Stimulated activated CD4-positive, alpha-beta T cell treated with anti-CD3 and anti-CD28 coated beads, TNF-alpha, amount 100 ng/mL, for 1 hour (primary cell): ENCODE measurements around the gene SMIM43.
"Not testable (repeated sequence)": the region's sequence is repeated elsewhere in the genome, so short reads cannot be mapped to it uniquely, and the experiment has no call there.

Experiments
- DNase-seq, 3 donors: peaks; one replicate each; pipeline ENCODE4 v3.0.0-alpha.2; 2020; ENCODE audit warnings: low read depth in 3 of 3, low spot score in 1 of 3

Gene SMIM43

GRCh38 chr4:121737846-121738554 lies 27.0 kb downstream of the SMIM43 start:
- no peak for DNase-seq

DNA sequence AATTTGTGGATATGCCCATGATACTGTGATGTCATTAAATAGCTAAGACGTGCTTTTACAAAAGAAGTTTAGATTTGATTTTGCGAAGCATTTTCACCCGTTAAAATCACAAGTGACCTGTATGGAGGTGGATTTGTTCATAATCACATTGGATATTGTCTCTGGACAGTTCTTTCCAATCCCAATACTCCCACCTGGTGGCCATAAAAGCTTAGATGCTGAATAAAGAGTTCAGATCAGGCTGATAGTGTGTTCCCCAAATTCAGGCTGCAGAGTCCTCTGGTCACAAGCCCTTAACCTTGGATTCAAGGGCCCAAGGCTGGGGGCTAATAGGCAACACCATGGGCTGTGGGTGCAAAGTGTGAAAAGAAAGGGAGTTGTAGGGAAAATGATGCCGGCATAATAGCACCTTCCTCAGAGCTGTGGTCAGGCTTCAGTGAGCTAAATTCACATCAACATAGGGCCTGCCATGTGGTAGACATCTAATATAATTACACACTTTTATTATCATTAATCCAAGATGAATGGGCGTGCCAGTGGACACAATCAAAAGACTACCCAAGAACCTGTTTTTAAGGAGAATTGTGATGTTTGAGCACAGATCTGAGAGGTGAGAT lies 28.1 kb downstream of the SMIM43 start:
- DNase-seq, result no peak

GRCh38 chr4:121734571-121734970 lies 30.4 kb downstream of the SMIM43 start:
- no peak for DNase-seq

DNA sequence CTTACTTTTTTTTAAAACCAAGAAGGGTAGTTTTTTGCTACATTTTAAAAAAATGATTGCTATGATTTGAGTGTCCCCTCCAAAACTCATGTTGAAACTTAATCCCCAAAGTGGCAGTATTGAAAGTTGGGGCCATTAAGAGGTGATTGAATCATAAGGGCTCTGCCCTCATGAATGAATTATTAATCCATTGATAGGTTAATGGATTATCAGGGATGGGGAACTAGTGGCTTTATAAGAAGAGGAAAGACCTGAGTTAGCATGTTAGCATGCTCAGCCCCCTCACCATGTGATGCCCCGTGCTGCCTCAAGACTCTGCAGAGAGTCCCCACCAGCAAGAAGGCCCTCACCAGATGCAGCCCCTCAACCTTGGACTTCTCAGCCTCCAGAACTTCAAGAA lies 31.0 kb downstream of the SMIM43 start:
- DNase-seq, result no peak

GRCh38 chr4:121729753-121730152 lies 35.2 kb downstream of the SMIM43 start:
- DNase-seq, result not testable (repeated sequence)

- no peak for DNase-seq
Measured at GRCh38 chr4:121728798-121729226, 36.2 kb downstream of the SMIM43 start.

DNA sequence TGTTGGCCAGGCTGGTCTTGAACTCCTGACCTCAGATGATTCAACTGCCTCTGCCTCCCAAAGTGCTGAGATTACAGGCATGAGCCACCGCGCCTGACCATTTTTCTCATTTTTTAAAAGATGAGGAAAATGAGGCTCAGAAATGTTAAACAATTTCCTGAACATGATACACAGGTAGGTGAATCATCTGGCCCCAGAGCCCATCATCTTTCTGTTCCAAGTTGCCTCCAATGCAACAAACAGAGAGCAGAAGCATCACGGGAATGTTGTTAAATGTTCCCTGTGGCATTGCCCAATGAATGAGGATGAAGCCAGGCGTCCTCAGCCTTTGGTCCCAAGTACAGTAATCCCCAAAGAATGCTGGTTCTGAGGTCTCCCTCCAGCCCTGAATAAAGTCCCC lies 36.9 kb downstream of the SMIM43 start:
- no peak for DNase-seq

GRCh38 chr4:121726642-121727268 lies 38.2 kb downstream of the SMIM43 start:
- no peak for DNase-seq

DNA sequence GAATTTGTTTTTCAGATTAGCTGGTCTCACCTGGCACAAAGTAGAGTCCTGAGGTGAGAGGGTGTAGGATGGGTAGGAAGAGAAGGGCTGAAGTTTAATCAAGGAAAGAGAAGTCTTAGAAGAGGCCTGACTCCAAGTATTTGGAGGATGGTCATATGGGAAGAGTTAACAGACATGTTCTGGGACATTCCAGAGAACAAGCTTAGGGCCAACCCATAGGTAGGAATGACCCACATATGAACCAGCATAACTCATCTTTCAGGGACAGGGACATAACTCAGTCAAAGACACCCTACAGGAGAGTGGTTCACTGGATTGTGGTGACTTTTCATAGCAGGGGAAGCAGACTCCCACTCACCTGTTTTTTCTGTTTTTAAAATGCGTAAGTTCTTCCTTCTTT lies 40.3 kb downstream of the SMIM43 start:
- DNase-seq, result no peak

DNA sequence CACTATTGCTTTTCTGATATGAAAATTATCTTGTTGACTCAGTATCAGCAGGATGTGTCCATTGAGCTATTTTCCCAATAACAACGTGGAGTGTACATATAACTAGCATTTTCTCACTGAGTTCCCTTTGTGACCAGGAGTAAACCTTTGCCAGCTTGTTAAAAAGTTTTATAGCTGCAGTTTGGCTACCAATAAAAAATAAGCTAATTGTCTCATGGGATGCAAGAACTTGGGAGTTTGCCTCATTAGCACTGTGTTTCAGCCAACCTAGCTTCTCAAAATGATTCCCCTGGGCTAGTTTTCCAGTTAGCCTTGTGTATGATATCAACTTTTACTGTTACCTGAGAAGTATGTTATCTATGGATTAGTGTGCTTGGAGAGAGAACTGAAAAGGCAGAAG lies 43.3 kb downstream of the SMIM43 start:
- no peak for DNase-seq

DNA sequence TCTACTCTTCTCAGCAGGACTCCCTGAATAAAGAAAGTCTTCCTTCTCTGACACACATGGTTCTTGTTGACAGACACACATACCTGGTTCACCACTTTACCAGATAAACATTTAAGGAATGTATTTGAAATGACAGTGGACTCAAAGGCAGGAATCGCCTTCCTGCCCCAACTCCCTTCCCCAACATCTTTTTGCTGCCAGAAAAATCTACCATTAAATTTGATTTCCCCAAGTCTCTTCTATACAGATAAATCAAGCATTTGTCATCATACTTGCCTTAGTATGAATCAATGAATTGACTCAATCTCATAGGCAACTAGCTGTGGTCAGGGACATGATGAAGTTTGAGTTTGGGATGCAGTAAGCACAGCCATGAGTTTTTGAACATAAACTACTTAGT lies 44.9 kb downstream of the SMIM43 start:
- DNase-seq, result no peak

DNA sequence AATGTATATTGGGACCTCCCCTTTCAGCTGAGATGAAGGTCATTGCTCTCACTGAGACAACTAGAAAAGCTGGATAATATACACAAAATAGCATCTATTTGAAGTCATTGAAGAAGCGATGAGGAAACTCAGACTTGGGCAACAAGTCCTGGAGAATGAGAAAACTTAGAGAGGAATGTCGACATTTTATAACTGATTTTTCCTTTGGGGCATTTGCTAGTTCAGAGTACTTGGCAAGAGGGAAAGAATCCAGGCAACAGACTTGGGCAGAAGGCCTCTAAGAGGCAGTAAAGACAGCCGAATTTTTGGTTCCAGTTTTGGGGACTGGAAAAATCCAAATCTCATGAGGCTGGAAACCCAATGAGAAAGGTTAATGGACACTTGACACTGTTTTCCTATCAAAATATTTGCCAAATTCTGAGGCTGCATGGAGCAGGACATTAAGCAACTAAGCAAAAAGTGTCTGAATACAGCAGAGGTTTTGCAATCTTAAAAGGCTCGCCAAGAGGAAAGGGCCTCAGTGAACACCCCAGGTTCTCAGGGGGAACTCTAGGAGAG lies 47.2 kb downstream of the SMIM43 start:
- DNase-seq, result no peak

DNA sequence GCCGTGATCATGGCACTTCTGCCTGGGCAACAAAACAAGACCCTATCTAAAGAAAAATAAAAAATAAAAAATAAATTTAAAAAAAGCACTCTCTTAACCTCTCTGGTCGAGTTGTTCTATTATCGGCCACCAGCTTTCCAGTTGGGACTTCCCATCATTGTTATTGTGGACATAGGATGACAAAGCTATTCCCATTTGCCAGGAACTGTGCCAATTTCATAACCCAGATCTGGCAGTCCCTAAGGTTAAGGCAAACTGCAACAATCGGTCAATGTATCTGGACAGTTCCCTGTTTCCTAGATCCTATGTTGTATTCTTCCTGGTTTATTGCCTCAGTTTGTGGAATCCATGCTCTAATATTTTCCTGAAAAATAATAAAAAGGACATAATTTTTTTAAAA lies 50.4 kb downstream of the SMIM43 start:
- DNase-seq, result no peak

GRCh38 chr4:121712783-121713182 lies 52.2 kb downstream of the SMIM43 start:
- no peak for DNase-seq

DNA sequence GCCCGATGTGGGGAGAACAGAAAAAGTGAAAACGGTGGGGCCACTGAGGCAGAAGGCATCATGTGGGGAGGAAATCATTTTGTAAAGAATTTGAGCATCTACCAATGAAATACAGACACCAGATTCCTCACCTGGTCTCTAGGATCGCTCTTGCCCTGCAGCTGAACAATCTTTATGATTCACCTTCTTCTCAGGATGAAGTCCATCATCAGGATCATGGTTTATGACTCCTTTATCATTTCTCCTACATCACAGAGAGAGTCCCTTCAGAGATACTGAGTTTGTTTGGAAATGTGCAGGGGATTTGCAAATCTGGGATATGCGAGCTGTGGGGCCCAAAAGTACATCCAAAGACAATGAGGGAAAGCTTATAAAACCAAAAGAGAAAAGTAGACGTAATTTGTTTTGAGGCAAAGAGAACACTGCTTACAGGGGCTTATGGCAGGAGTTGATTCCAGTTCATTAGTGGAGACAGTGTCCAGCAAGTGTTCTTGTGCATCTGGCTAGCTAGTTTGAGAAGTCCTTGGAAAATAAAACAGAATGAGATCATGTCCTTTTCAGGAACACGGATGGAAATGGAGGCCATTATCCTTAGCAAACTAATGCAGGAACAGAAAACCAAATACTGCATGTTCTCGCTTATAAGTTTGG lies 52.8 kb downstream of the SMIM43 start:
- no peak for DNase-seq

- no peak for DNase-seq
Measured at GRCh38 chr4:121711263-121712000, 53.5 kb downstream of the SMIM43 start.

DNA sequence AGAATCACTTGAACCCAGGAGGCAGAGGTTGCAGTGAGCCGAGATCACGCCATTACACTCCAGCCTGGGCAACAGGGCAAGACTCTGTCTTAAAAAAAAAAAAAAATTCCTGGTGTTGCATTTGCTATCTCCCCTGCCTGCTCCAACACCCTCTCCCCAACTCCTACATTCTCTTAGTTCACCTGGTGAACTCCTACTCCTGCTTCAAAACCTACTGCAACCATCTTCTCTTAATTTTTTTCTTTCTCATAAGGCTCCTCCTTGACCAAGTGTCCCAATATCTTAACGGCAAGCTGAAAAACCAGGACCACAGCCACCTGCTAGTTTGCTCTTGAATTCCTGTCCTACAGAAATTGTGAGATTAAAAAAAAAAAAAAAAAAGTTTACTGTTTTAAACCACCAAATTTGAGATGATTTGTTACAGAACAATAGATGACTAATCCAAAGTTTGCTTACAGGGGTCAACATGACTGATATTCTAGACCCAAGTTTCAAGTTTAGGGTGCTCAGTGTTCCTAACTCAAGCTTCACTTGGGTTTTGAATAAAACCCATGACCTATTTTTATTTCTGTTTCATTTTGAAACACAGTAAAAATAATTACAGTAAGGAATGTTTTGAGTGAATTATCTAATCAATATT lies 55.1 kb downstream of the SMIM43 start:
- DNase-seq, result no peak
